HL-60 (cell line): ENCODE results near the gene NKX2-4.

ENCODE experiments used
- GABPA ChIP-seq: IDR thresholded peaks from 2 replicates; pipeline ENCODE4 v1.6.1; 2012; ENCODE audit warnings: low read depth
- POLR2AphosphoS5 ChIP-seq: IDR thresholded peaks from 2 replicates; pipeline ENCODE4 v1.6.1; 2012; ENCODE audit warnings: low read depth
- TF ChIP-seq, protein P1 (sequence below): IDR thresholded peaks from one replicate; pipeline ENCODE4 v1.5.1; 2011; ENCODE audit warnings: low read length, control low read depth, inconsistent platforms; ENCODE audit not compliant: insufficient read depth
- TF ChIP-seq, protein P2 (sequence below): IDR thresholded peaks from 2 replicates; pipeline ENCODE4 v1.6.1; 2012; ENCODE audit warnings: low read depth; ENCODE audit not compliant: insufficient replicate concordance

DNA sequence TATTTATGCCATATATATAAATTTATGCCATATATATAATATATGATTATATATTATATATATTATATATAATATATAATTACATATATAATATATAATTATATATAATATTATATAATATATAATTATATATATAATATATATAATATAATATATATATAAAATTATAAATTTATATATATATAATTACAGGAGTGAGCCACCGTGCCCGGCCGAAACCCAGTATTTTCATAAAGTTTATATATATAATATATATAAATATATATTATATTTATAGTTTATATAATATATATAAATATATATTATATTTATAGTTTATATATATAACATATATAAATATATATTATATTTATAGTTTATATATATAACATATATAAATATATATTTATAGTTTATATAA is 31.6 kb downstream of the NKX2-4 start:
- TF ChIP-seq, protein P1, sequence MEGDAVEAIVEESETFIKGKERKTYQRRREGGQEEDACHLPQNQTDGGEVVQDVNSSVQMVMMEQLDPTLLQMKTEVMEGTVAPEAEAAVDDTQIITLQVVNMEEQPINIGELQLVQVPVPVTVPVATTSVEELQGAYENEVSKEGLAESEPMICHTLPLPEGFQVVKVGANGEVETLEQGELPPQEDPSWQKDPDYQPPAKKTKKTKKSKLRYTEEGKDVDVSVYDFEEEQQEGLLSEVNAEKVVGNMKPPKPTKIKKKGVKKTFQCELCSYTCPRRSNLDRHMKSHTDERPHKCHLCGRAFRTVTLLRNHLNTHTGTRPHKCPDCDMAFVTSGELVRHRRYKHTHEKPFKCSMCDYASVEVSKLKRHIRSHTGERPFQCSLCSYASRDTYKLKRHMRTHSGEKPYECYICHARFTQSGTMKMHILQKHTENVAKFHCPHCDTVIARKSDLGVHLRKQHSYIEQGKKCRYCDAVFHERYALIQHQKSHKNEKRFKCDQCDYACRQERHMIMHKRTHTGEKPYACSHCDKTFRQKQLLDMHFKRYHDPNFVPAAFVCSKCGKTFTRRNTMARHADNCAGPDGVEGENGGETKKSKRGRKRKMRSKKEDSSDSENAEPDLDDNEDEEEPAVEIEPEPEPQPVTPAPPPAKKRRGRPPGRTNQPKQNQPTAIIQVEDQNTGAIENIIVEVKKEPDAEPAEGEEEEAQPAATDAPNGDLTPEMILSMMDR: no peak
- no peak for TF ChIP-seq GABPA
- TF ChIP-seq POLR2AphosphoS5: no peak
- TF ChIP-seq, protein P2, sequence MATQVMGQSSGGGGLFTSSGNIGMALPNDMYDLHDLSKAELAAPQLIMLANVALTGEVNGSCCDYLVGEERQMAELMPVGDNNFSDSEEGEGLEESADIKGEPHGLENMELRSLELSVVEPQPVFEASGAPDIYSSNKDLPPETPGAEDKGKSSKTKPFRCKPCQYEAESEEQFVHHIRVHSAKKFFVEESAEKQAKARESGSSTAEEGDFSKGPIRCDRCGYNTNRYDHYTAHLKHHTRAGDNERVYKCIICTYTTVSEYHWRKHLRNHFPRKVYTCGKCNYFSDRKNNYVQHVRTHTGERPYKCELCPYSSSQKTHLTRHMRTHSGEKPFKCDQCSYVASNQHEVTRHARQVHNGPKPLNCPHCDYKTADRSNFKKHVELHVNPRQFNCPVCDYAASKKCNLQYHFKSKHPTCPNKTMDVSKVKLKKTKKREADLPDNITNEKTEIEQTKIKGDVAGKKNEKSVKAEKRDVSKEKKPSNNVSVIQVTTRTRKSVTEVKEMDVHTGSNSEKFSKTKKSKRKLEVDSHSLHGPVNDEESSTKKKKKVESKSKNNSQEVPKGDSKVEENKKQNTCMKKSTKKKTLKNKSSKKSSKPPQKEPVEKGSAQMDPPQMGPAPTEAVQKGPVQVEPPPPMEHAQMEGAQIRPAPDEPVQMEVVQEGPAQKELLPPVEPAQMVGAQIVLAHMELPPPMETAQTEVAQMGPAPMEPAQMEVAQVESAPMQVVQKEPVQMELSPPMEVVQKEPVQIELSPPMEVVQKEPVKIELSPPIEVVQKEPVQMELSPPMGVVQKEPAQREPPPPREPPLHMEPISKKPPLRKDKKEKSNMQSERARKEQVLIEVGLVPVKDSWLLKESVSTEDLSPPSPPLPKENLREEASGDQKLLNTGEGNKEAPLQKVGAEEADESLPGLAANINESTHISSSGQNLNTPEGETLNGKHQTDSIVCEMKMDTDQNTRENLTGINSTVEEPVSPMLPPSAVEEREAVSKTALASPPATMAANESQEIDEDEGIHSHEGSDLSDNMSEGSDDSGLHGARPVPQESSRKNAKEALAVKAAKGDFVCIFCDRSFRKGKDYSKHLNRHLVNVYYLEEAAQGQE: no peak
